Activated gamma-delta T cell treated with Interleukin-2 at 50 U/mL for 16 hours (primary cell): ENCODE measurements around the gene PCSK2.
A peak's percentile ranks its signal among the peaks of the same experiment; 100 is the strongest.

ENCODE experiments used
- DNase-seq: peaks from one replicate; pipeline ENCODE4 v3.0.0-alpha.2; 2020

Gene PCSK2

DNA sequence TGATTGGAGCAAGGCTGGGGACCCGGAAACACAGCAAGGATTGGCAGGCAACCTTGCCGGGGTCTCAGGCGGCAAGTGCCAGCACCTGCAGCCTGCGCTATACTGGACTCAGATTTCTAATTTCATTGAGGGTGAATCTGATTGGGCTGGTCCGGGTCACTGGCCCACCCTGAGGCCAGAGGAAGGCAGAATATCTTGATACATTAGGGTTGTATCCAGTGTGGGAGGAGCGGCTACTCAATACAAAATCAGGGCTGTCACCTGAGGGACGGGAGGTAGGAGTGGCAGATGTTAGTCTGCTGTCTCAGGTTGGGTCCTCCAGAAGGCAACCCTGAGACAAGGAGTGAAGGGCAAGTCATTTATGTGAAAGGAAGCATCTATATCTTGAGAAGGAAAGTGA is 263.7 kb downstream of the PCSK2 start:
- DNase-seq: no peak

DNA sequence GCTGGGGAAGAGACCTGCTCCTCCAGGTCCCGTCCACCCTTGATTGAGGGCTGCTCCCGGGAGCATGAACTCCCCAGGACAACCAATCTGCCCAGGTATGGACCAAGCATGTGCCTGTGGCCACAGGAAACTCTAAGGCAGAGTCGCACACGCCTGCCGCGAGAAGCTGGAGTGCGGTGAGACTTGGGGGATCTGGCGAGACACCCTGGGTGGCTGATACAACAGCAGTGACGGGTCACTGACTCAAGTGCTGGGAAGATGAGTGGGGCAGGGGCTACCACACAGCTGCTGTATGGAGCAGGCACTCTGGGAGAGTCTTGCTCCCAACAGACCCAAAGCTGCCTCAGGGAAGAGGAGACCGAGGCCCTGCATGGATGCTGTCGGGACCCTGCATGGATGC is 264.2 kb downstream of the PCSK2 start:
- DNase-seq: no peak

GRCh38 chr20:17491488-17491887 is 264.6 kb downstream of the PCSK2 start:
- no peak for DNase-seq

DNA sequence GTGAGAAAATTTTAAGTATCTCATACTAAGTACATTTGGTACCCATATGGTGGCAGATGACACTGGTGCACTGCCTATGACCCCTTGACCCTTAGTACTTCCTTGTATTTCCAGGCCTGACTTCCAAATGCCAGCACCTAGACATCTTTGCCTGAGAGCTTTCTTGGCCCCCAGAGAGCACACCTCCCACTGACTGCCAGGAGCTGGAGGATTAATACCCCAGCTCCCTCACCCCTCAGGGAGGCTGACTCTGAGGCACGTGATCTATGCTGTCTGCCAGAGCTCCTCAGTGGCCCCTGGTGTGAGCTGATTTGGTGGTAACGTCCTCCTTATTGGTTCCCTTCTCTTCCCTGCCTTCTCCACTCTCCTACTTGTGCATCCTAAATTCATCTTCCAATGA is 266.3 kb downstream of the PCSK2 start:
- no peak for DNase-seq

DNA sequence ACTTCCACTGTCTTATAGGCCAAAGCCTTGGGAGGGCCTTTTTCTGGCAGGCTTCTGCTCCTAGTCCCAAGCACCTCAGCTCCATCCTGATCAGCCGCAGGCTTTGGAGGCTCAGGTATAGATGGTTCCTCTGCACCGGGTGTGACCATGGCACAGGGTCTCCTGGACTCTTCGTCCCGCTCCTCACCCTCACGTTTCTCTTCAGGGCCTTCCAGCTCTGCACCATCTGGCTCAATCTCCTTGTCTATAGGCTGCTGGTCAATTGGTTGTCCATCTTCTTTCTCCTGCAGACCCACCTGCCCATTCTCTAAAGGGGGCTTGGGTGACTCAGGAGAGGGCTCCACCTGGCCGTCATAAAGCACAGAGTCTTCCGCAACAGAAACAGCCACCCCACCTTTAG is 267.4 kb downstream of the PCSK2 start:
- no peak for DNase-seq

- DNase-seq: no peak
These were observed 269.0 kb downstream of the PCSK2 start for GRCh38 chr20:17495826-17496225.

DNA sequence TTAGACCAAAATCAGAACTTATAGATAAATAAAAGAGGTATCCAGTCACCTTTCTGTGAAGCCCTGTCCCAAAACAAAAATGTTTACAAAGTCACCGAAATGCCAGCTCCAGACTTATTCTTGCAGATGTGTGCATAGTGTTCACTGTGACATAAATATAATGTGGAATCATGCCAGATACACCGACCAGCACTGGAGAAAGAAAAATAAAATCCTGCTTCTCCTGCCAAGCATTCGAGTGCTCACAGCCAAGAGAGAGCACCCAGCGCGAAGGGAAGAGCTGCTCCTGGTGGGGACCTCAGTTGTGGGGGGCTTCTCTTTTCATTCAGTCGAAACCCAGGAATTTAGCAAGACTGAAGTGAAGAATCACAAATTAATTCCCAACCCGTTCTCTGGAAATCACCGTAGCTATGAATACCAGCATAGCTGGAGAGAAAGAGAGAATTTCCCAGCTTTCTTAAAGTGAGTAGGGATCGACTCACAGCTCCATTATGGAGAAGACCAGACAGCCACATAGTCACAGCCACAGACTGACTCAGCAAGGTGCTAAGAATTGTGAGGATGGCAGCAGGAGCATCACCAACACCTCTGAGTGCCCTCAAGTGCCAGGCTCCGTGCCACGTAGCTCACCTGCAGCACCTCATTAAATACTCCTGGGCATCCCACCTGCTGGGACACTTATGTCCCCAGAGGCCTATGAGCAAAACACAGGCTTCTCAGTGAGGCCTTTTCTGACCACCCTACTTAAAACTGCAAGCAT is 271.2 kb downstream of the PCSK2 start:
- DNase-seq: no peak

DNA sequence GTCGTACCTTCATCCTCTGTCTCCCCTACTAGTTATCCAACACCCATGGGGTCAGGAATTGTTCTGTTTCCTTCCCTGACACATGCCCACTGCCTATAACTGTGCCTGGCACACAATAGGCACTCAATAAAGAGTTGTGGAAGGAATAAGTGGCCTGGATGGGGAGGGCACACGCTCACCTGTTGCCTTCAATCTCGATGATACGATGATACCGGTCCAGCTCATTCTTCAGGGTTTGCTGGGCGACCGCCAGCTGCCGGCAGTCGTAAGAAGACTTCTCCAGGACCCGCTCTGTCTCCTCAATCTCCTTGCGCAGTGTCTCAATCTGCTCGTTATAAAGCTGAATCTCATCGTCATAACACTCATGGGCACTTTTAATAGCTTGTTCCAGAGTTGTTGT is 271.8 kb downstream of the PCSK2 start:
- DNase-seq: no peak

GRCh38 chr20:17499041-17499440 is 272.2 kb downstream of the PCSK2 start:
- DNase-seq: no peak

- no peak for DNase-seq
These were observed 273.4 kb downstream of the PCSK2 start for GRCh38 chr20:17500271-17500670.

GRCh38 chr20:17500826-17501225 is 274.0 kb downstream of the PCSK2 start:
- no peak for DNase-seq

DNA sequence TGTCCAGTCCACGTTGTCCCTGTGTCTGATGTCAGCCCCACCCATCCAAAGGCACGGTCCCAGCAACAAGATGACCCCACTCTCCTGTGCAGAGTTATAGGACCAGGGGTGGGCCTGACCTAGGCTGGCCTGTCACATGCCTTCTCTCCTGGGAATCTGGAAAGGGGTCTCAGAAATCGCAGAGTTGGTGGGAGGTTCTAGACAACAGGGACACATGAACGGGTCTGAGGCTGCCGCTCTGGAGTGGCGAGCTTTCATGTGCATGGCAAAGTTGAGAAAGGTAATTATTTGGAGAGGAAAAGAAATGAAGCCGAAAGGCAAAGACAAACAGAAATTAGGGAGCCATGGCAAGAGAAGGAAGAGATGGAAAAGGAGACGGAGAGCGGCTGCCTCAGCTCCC is 274.9 kb downstream of the PCSK2 start:
- DNase-seq: no peak

DNA sequence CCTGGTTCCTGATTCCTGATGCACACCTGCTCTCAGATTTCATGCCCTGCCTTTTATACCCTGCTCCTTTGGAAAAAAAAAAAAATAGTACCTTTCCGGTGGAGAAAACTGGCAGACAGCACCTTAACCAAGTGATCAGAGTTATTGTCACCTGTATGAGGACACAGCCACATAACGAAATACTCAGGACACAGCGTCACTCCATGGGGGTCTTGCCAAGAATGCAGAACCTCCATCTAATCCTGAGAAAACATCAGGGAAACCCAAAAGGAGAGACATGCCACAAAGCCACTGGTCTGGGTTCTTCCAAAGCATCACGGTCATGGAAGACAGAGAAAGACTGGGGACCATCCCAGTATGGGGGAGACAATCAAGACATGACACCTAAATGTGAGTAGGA is 275.3 kb downstream of the PCSK2 start:
- no peak for DNase-seq

DNA sequence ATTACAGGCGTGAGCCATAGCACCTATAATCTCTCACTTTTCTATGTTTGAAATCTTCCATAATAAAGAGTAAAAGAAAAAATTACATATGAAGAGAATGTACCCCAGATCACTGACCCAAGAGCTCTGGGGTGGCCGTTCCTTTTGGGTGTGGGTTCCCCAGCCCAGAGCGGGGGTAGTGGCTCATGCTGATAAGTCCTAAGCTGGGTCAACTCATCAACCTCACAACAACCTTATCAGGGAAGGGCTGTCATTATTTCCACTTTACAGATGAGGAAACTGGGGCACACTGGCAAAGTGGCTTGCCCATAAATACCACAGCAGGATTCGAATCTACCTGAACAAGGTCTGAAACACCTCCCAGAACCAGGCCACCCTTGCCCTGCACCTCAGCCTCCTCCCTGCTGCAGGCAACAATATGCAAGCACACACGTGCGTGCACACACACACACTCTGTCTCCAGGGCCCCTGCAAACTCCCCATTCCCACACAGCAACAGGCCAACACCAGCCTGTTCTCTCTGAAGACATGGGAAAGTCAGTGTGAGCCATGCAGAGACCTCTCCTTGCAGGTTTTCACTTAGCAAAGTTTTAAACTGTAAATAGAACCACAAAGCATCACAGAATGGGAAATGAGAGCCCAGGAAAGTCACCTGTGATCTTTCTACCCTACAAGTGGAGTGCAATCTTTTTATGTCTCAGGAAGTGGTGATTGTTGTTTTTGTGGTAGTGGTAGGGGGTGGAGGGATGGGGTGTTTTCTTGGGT is 276.6 kb downstream of the PCSK2 start:
- no peak for DNase-seq

DNA sequence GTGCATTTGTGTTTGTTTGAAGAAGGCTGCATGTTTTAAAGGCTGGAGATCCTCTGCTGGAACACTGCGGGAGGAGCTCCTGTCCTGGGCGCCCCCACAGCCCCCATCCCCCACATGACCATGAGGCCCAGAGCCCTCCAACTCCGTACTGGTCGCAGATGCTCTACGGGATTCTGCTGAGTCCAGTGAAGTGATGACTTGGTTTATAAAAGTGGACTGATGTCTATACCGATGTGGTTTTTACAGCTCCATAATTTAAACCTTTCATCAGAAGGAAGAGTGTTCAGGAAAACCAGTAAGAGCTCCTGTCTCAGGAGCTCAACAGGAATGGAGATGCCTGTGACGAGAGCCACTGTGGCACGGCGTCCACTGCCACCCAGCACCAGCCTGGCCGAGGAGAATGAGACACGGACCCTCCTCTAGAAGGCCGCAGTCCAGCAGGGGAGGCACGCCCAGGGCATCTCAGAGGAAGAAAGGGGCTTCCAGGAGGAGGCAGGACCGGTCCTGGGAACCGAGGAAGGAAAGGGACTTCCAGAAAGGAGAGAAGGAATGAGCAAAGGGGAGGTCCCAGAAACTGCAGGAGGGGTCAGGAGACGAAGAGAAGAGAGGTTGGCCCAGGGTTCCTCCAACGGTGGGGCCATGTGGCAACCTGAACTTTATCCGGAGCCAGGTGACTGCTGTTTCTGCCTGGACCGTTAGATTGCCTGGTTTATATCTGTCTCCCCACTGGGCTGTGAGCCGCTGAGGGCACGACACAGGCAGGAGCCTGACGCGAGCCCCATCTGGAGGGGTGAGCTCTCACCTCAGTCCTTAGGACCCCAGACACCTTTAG is 277.4 kb downstream of the PCSK2 start:
- peak; percentile 12 for DNase-seq

GRCh38 chr20:17504898-17505635 is 278.2 kb downstream of the PCSK2 start:
- peak; percentile 46 for DNase-seq

DNA sequence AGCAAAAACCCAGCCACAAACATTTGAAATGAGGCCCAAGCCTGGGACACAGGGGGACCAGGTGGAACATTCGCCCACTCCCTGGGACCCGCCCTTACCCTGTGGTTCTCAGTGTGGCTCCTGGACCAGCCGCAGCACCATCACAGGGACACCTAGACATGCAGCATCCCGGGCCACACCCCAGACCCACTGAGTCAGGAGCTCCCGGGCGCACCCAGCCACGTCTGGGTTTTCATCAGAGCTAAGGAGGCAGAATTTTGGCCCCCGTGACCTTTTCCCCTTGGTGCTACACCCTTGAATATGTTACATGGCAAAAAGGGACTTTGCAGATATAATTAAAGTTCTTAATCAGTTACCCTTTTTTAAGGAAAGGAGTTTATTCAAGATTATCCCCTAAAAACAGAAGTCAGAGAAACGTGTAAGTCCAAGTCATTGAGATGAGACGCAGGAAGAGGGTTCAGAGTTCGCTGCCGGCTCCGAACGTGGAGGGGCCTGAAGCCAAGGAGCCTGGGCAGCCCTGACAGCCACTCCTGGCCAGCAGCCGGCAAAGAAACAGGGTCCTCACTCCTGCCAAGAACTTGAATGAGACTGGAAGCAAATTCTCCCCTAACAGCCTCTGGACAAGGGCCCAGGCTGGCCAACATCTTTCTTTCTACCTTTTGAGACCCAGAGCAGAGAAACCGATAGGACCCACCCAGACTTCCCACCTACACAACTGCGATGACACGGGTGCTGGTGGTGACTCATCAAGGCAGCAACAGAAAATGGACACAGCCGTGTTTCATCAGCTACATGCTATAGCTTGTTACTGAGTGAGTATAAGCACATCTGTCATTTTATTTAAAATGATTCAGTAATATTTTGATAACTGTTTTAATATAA is 279.0 kb downstream of the PCSK2 start:
- peak; percentile 36 for DNase-seq

DNA sequence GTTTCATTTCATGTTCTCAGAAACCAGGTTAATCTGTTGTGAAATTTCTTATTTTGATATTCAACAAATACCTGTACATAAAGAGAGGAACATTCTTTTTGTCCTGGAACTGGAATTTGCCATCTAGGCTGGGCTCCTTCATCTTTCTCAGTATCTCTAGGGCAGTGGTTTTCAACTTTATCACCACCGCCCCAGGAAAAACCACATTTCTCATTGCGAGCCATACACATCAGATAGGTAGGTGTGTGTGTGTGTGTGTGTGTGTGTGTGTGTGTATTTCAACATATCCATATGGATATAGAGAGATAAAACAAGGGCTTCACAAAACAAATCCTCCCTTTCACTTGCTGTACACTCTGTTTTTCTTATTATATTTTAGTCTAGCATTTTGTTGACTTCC is 280.2 kb downstream of the PCSK2 start:
- no peak for DNase-seq

DNA sequence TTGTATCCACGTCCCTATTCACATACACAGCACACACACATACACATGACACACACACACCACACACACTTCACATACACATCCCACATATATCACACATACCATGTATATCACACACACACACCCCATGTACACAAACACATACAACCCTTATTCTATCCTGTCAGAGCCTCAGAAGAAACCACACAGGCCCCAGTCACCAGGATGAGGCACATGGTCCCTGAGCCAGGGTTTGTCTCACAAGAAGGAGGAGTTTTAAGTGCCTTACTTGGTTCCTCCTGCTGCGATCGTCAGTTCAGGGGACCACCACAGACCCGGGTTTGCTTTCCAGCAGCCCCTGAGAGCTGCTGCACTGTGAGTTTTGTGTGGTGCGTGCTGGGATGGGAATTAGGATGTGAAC is 280.7 kb downstream of the PCSK2 start:
- no peak for DNase-seq

DNA sequence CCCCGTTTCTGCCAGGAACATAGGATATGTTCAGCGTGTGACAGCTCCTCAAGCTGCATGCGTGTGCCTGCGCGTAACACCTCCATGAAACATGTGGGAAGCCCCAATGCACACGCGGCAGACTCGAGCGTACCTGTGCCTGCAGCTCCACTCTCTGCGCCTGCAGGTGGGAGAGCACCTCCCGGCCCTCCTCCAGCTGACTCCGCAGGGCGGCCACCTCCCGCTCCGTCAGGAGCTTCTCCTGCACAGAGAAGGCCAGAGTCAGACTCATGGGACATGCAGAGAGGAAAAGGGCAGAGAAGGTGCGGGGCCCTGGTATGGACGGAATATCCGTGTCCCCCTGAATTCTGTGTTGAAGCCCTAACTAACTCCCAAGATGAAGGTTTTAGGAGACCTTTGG is 281.9 kb downstream of the PCSK2 start:
- DNase-seq: no peak

DNA sequence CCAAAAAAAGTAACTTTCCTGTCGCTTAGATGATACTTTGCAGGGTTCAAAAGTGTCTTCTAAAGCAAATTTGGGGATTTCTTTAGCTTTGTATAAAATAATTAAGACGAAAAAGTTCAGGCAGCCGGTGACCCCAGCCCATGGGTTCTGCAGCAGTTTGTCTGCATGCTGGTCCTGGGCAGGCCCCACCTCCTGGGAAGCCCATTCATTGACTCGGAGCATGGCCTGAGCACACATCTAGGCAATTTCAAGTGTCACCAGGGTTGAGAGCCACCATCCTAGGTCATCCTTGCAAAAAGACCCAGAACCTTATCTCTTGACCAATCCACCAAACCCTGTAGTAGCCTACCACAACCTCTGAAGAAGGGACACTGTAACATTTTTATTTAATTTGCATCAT is 283.7 kb downstream of the PCSK2 start:
- DNase-seq: no peak

DNA sequence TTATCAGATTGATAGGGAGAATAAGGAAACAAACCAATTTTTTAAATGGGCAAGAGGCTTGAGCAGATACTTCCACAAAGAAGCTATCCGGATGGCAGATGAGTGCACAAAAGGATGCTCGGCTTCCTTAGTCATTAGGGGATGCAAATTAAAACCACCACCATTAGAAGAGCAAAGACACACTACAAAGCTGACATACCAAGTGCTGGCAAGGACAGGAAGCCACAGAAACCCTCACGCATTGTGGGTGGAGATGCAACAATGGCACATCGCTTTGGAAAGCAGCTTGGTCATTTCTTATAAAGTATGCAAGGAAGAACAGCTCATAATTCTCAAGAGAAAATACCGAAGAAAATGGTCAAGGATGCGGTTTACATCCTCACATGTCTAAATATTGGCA is 284.6 kb downstream of the PCSK2 start:
- no peak for DNase-seq
